GM19035 (cell line): ENCODE measurements around the gene STAG1.
"Not testable (repeated sequence)": the region's sequence is repeated elsewhere in the genome, so short reads cannot be mapped to it uniquely, and the experiment has no call there.

Experiments used
- ATAC-seq: cut with Tn5 transposase; IDR thresholded peaks from one replicate; pipeline ENCODE4 v1.9.1; 2021; ENCODE audit not compliant: unreplicated experiment

The STAG1 gene

DNA sequence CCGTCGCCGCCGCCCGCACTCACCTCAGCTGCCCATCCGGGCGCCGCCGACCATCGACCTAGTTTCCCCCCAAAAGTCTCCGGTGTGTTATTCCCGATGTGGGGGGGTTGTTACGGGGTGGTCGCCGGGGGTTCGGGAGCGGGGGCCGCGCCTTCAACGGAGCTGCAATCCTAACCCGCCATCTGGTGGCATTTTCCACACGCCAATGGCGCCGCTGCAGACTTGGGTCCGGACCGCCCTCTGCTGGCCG is at the start of gene STAG1:
Gene STAG1 (minus strand): TSS at position 207 of the 250 bp plus-strand sequence. CDS start 121,480 bp downstream, outside the sequence.
- ATAC-seq: no peak

DNA sequence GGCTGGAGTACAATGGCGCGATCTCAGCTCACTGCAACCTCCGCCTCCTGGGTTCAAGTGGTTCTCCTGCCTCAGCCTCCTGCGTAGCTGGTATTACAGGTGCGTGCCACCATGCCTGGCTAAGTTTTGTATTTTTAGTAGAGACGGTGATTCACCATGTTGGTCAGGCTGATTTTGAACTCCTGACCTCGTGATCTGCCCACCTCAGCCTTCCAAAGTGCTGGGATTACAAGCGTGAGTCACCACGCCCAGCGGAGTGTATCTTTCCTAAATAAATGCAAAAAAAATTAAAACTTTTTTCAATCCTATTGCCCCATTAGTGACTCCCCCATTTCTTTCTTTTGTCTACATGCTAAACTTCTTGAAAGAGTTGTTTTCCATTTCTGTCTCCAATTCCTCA is 49.0 kb upstream of the STAG1 start:
- ATAC-seq: not testable (repeated sequence)

DNA sequence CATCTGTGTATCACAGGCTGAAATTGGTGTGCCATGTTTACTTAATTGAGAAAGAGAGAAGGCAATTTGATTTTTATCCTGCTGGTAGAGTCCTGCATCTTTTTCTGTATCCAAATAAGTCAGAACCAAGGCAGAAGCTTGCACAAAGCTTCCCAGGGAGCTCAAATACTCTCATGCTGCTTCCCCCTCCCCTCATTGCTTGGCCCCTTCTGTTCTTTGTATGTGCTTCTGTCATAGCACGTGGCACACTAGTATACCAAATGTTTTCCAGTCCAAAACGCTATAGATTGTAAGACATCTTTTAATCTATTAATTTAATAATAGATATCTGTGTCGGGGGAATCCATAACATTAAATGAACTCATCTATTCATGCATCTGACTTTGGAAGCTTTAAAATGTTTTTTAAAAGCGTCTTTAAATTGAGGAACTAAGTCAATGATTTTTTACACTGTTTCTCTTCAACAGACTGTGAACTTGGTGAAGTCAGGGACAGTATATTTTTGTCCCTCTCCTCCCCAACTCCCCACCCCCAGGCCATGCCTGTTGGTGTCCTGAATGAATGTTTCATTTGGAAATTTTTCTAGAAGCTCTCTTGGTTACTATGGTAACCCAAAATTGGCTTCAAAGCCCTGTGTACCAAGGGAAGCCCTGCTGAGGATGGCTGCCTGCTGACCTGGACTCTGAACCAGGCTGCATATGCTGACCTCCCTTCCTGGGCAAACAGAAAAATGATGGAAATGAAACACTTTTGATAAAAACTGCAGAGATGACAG is 40.6 kb upstream of the STAG1 start:
- no peak for ATAC-seq

DNA sequence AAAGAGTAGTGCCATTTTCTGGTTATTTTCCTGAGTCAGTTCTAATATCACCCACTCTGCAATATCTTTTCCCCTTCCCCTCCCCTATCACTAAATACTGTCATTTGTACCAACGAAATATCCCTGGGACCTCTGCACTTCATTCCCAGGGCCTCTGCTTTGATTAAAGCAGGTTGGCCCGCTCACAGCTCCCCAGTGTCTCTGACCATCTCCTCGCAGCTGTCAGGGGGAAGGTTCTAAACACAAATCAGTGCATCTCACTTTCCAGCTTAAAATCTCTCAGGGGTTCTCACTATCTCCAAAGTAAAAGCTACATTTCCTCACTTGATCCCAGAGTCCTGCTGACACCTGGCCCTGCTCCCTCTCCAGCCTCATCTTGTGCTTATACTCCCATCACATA is 38.6 kb upstream of the STAG1 start:
- ATAC-seq: no peak

DNA sequence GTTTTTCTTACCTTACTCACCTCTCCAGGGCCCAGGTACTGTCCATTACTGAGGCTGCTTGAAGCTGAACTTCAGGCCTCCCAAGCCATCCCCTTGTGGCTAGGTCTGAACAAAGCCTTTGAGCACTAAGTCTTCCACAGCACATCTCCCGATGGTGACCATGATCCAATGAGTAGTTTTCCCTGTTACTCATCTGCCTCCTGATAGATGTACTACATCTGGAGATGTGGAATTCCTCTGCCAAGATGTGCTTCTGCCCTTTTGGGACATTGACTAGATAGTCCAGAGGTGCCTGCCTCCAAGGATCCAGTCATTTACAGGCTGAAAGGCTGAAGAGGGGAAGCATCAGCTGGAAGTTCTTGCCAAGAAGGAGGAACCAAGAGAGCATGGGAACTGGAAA is 37.8 kb upstream of the STAG1 start:
- ATAC-seq: no peak

DNA sequence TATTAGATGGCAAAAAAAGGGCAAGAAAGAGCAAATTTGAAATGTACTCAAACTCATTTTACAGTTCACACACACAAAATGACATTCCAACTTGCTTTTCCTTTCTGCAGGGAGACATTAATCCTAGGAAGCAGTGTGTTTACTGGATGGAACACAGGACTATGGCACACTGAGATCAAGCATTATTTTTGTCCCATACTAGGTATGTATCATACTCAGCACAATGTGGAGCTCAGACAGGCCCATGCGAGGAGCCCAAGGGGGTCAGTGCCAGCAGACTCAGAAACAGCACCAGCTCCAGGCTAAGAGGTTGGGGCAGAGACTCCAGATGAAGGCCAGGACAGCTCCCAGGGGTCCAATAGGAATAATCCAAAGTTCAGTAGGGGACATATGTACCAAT is 36.0 kb upstream of the STAG1 start:
- no peak for ATAC-seq

DNA sequence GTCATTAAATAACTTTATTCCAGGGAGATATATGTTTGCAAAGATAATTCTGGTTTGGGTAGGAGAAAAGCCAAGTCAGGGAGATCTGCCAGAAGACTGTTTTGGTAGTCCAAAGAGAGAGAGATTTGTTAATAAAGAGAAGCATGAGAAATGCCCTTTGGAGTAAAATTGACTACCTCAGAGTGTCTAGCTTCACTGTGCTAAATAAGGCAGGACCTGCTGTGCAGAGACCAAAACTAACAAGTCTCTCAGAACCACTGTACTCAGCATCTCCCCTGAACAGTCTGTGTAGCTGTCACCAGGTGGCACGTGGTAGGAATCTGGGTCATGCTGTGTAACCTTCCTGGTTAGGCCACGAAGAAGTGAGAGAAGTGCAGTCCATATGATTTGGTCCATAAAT is 35.2 kb upstream of the STAG1 start:
- ATAC-seq: peak; percentile 86

DNA sequence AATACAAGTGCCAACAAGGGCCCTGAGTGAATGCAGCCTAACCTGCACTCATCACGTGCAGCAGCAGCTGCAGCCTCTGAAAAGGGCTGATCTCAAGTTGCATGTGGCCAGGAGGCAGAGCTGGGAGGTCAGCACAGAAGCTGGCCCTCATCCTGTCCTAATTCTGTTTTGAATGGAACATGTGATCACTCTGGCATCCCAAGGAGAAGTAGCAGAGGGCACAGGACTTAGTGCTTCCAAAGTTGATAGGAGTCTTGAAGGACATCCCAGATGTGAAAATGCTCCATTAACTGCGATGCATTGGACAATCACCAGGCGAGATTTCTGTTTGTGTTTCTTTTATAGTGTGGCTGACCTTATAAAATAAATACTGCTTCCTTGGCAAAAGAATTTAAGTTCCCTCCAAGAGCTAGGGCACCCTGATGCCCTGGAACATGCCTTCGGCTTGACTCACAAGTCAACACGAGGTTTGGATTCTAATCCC is 31.6 kb upstream of the STAG1 start:
- ATAC-seq: no peak

DNA sequence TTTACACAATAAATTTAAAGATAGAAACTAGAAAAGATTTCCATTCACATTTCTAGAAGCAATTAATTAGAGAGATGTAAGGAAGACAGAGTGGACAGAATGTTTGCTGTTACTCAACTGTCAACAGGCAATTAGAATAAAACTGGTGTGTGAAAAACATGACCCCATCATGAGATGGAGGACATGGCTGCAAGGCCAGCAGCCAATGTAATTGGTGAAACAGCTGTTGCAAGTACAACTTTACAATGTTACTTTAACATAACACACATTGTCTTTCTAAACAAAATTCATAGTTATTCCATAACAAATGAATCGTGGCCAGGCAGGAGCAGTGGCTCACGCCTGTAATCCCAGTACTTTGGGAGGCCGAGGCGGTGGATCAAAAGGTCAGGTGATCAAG is 28.6 kb upstream of the STAG1 start:
- ATAC-seq: no peak

DNA sequence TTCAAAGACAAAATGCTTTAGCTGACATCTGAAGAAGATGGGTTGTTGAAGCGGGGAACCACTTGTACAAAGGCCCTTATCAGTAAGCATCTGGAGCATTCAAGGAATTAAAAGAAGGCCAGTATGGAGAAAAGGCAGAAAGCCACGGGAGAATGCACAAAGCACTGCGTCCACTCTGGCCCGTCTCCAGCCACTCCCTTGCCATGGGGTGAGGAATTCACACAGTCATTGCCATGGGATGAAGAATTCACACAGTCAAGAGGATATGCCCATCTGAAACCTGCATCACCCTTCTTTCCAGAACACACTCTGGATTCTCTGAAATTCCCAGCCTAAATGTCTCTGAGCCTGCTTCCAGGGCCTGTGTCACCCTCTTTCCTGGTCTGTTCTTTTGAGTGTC is 26.7 kb upstream of the STAG1 start:
- no peak for ATAC-seq

DNA sequence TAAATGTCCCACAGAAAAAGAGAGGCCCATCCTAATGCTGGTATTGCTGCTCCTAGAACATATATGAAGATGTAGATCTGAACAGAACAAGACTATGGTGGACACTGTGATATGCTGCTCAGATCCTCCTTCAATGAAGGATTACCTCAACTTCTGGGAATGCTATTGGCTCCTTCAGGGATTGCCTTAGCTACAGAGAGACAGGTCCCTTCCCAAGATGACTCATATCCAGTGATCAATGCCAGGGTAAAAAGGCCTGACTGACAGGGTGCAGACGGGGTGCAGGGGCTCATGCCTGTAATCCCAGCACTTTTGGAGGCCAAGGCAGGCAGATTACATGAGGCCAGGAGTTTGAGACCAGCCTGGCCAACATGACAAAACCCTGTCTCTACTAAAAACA is 20.5 kb upstream of the STAG1 start:
- no peak for ATAC-seq

DNA sequence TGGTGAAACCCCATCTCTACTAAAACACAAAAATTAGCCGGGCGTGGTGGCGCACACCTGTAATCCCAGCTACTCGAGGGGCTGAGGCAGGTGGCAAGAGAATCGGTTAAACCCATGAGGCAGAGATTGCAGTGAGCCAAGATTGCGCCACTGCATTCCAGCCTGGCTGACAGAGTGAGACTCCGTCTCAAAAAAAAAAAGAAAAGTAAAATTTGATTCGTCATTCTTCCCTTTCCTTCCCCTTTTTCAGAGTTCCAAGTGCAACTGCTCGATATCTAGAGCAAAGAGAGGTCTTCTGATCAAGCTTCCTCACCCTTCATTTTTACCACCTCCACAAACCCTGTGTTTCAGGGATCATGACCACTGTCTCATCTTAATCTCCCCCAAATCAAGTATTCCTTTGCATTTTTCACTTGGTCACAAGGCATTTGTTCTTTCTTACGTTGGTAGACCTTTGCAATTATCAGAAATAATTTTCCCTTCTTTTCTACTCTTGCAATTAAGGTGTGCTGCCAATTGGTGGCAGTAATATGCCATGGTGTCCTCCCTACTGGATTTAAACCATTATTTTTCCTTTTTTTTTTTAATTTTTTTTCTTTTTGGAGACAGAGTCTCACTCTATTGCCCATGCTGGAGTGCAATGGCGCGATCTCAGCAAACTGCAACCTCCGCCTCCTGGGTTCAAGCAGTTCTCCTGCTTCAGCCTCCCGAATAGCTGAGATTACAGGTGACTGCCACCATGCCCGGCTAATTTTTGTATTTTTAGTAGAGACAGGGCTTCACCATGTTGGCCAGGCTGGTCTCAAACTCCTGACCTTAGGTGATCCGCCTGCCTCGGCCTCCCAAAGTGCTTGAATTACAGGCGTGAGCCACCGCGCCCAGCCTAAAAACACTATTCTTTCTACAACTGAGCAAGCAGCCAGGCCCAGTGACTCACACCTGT is 6.3 kb upstream of the STAG1 start:
- ATAC-seq: not testable (repeated sequence)

DNA sequence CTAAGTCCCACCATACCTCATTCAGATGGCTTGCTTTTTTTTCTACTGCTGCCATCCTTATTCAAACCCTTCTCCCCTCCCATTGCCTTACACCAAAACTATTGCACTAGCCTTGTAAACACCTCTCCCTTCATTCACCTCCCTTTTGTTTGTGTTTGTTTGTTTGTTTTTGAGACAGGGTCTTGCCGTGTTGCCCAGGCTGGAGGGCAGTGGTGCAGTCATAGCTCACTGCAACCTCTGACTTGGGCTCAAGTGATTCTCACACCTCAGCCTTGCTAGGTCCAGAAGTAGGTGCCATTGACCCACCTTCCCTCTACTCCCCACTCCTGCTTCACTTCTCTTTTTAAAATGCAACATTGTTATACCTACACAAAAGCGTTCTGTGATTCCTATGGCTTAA is 3.0 kb upstream of the STAG1 start:
- ATAC-seq: no peak

DNA sequence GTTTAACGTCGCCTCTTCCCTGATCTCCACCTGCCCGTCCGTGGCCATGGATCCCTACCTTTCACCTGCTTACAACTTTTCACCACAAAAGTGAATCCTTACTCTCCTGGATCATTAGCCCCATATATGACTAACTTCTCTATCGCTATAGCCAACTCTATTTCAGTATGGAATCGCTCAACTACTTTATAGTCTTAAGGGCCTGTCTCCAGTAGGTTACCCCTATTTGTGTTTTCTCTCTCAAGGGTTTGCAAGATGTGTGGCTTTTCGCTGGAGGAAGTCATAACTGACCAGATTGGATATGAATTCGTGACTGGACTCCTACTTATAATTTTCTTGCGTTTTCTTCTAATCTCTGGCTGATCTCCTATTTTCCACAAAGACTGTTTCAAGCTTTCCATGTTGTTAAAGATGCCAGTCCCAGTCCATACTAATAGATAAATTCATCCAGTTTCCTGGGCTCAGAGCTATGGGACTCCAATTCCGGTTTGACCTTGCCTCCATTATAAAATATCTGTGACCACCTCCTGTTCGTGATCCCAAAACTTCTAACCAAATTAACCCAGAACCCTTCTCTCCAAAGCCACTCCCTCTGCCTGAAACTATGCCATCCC is 1.3 kb upstream of the STAG1 start:
- ATAC-seq: no peak

DNA sequence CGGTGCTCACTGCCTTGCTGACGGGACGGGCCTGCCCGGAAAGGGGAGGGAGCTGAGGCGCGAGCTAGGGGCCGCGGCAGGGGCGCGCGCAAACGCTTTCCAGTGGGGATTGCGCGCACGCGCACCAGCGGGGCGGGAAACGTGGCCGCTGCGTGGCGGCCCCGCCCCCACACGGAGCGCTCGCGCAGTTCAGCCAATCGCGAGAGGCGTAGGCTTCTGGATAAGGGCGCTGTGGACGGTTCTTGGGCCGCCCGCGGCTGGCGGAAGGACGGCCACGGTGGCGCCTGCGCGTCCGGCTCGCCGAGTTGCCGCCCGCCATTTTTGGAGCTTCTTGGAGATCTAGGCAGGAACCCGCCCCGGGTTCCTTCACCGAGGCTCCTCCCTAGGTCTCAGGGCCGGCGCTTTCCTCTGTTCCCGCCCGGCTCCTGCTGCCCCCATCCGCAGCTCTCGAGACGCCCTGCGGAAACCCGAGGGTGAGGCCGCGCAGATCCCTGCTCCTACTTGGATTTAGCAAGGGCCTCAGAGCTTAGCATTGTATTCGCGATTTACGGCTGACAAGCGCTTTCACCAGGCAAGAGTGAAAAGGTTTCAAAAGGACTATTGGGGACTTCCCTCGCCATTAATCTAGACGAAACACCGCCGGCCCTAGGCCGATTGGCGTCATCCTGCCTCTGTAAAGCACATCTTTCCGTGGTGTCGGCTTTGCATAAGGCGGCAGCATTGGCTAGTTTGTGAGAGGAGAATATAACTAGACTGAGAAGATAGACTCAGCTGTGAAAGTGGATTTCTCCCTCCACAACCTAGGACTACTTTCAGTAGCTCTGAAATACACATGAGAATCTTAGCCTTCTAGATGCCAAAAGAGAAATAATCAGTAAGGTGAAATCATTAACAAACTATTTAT is 496 bp upstream of the STAG1 start:
- ATAC-seq: peak; percentile 83

DNA sequence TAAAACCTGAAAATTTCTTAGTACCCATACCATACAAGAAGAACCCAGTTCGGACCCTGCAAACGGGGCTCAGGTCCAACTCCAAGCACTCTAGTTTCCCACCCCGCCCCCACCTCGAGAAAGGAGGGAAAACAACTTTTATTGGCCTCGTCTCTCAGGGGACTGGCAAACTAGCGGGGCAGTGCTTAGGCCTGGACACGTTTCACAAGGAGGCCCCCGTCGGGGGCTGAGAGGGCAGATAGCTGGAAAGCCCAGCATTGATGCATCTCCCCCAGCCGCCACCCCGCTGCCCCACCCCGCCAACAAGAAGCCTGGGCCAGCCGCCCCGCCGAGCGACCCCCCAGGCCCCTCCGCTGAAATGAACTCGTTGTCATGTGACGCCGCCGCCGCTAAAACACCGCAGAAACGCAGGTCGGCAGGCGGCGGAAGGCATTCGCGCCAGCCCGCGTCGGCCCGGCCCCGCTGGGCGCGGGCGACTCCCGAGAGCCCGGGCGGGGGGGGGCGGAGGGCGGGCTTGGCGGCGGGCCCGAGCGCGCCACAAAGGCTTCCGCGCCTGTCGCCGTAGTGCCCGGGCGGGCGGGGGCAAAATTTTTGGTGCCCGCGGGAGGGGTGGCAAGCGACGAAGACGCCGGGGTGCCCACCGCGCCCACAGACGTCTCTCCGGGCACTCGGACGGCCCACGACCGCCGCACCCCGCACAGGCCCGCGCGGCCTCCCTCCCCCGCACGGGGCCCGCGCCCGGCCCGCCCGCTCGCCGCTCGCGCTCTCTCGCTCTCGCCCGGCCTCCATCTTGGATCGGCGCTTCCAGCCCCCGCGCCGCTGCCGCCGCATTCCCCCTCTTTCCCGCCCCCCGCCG is 634 bp downstream of the STAG1 start:
- ATAC-seq: peak; percentile 13

DNA sequence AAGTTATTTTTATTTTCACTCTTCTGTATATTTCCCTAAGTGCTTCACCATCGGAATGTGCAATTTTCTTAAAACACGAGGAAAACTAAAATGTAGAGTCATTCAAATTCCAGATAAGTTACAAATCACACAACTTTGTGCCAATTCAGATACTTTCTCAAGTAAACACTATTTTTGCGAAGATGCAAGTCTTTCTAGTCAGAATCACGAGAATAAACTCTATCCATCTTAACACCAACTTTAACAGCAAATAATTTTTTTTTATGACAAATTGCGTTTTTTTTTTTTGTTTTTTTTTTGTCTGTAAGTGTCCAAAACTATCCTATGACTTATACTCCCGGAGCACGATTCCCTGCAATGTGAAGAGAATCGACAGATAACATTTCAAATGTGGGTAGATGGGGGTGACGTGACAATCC is 1.3 kb downstream of the STAG1 start:
- no peak for ATAC-seq

DNA sequence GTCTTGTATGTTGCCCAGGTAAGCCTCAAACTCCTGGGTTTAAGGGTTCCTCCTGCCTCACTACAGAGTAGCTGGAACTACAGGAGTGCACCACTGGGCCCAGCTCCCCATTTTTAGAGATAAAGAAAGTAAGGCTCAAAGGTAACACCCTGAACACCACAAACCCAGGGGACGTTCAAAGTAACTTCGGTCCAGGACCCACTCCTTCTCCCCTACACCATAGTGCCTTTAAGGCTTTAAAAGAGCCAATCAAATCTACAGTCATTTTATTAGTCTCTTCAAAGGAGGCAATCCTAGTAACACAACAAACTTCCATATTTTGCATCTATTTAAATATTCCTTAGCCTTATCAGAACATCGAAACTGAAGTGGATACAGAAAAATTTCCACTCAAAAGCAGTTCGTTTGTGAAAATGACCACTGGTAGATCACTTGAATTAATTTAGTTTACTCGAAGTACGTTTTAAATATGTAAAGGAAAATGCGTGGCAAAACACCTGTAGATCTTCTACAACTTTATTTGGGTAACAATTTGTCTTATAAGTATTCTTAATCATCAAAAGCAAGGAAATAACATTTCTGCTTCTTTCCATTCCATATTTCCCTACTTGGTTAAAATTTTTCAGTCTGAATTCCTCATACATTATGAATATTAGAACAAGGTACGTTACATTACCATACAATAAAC is 1.8 kb downstream of the STAG1 start:
- no peak for ATAC-seq

DNA sequence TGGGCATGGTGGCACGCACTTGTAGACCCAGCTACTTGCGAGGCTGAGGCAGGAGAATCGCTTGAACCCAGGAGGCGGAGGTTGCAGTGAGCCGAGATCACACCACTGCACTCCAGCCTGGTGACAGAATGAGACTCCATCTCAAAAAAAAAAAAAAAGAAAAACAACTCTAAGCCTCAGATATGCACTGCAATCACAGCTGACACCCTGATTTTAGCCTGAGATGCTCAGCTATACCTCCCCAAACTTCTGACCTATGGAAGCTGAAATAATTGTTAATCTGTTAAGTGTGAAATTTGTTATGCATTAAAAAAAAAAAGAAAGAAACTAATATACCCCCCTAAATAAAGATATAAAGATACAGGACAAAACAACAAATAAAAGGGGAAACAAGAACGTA is 2.6 kb downstream of the STAG1 start:
- ATAC-seq: not testable (repeated sequence)
